Activated CD8-positive, alpha-beta memory T cell treated with anti-CD3 and anti-CD28 coated beads, Interleukin-2, amount 10 ng/mL, durations not matched to agents 7 days and 5 days (primary cell): Measurements from ENCODE around the gene DNAI7. TPM values are rescaled to one million over a fixed set of nuclear protein-coding genes. Genes with fewer than 3 reads are reported as not detected.

Experiments
- ATAC-seq: fragments of 150-1000 bp; cut with Tn5 transposase; one replicate; pipeline ENCODE4 v1.10.0; 2021; ENCODE audit warnings: moderate library complexity
- CTCF ChIA-PET: fragments of 350-600 bp; sonication (Branson Sonifier 250); formaldehyde crosslinking; loops from one replicate; lab custom pipeline; 2021; ENCODE audit warnings: antibody characterized with exemption; lab: Charles Lee
- DNase-seq: peaks from one replicate; pipeline ENCODE4 v3.0.0-alpha.2; 2020
- H3K27ac Mint-ChIP-seq: one replicate; pipeline ENCODE4 v1.8.0; 2021; ENCODE audit warnings: mild to moderate bottlenecking, mixed read lengths
- H3K27me3 Mint-ChIP-seq: one replicate; pipeline ENCODE4 v1.8.0; 2021; ENCODE audit warnings: mixed read lengths
- H3K36me3 Mint-ChIP-seq: one replicate; pipeline ENCODE4 v1.8.0; 2021; ENCODE audit warnings: mild to moderate bottlenecking, mixed read lengths
- H3K4me1 Mint-ChIP-seq: one replicate; pipeline ENCODE4 v1.8.0; 2021; ENCODE audit warnings: mixed read lengths
- H3K4me3 Mint-ChIP-seq: one replicate; pipeline ENCODE4 v1.8.0; 2021; ENCODE audit warnings: mild to moderate bottlenecking, moderate library complexity, mixed read lengths
- H3K9me3 Mint-ChIP-seq: one replicate; pipeline ENCODE4 v1.8.0; 2022; ENCODE audit warnings: low read depth, mixed read lengths
- total RNA-seq, 2 experiments: library from RNA; stranded (reverse); gene quantifications; one replicate each; pipeline ENCODE4 v1.2.3, GENCODE V29; 2021

DNAI7 gene
- total RNA-seq: under 1 TPM in 1 of 2 experiments, not detected in 1; 0.18 TPM

- peaks cover 6% of the 10 kb centered on the region for H3K36me3 Mint-ChIP-seq
- H3K4me3 Mint-ChIP-seq: peak within 1 kb of the TSS; percentile 97
- peak within 1 kb of the TSS; percentile 94 for H3K27ac Mint-ChIP-seq
- CTCF ChIA-PET: interaction anchor here (0.6 to 1.3 kb wide), 6 partner anchors 16 to 46 kb away, joined by 3 to 7 read pairs (median 3); no protein-coding TSS in a partner anchor
- no peaks in the 10 kb centered on the region for H3K9me3 Mint-ChIP-seq
- no peaks in the 10 kb centered on the region for H3K27me3 Mint-ChIP-seq
- H3K4me1 Mint-ChIP-seq: peaks cover 23% of the 10 kb centered on the region
- DNase-seq: peak; percentile 97
- ATAC-seq: peak; percentile 96
Measured at GRCh38 chr12:25195056-25195971, at the start of gene DNAI7, which contains the start of gene ETFRF1. TSS of gene DNAI7 (minus strand) at chr12:25195160. CDS start at chr12:25195078, 82 bp downstream. TSS of gene ETFRF1 (plus strand) at chr12:25195237. CDS start at chr12:25203957, 8,720 bp downstream.

GRCh38 chr12:25243680-25243990 is 48.7 kb upstream of the DNAI7 start:
- peaks cover 47% of the 10 kb centered on the region for H3K36me3 Mint-ChIP-seq
- CTCF ChIA-PET: no interaction called here
- peaks cover 36% of the 10 kb centered on the region for H3K4me1 Mint-ChIP-seq
- H3K9me3 Mint-ChIP-seq: no peaks in the 10 kb centered on the region
- H3K27ac Mint-ChIP-seq: no peak overlapping the region
- H3K4me3 Mint-ChIP-seq: no peak overlapping the region
- ATAC-seq (no peak), DNase-seq (no peak)
- H3K27me3 Mint-ChIP-seq: no peaks in the 10 kb centered on the region

GRCh38 chr12:25242981-25243679 is 48.2 kb upstream of the DNAI7 start:
- H3K9me3 Mint-ChIP-seq: no peaks in the 10 kb centered on the region
- peaks cover 43% of the 10 kb centered on the region for H3K36me3 Mint-ChIP-seq
- CTCF ChIA-PET: interaction anchor here (2.8 kb wide), 1 partner anchor 8 kb away, joined by 25 read pairs; the partner anchor contains the start of gene KRAS
- ATAC-seq (no peak), DNase-seq (no peak)
- H3K27ac Mint-ChIP-seq: no peak overlapping the region
- H3K27me3 Mint-ChIP-seq: no peaks in the 10 kb centered on the region
- H3K4me3 Mint-ChIP-seq: no peak overlapping the region
- peaks cover 32% of the 10 kb centered on the region for H3K4me1 Mint-ChIP-seq

GRCh38 chr12:25241167-25242020 is 46.4 kb upstream of the DNAI7 start:
- peaks cover 32% of the 10 kb centered on the region for H3K4me1 Mint-ChIP-seq
- peak overlapping the region; percentile 40 for H3K27ac Mint-ChIP-seq
- no peak overlapping the region for H3K4me3 Mint-ChIP-seq
- CTCF ChIA-PET: interaction anchor here (0.6 to 2.8 kb wide), 20 partner anchors 8 to 190 kb away, joined by 3 to 25 read pairs (median 4); partner anchors contain the start of genes DNAI7, ETFRF1 and KRAS
- DNase-seq (peak; percentile 72), ATAC-seq (peak; percentile 88)
- H3K27me3 Mint-ChIP-seq: no peaks in the 10 kb centered on the region
- peaks cover 46% of the 10 kb centered on the region for H3K36me3 Mint-ChIP-seq
- H3K9me3 Mint-ChIP-seq: no peaks in the 10 kb centered on the region

- Mint-ChIP-seq H3K4me3 (no peak overlapping the region), H3K36me3 (peaks cover 28% of the 10 kb centered on the region), H3K27me3 (no peaks in the 10 kb centered on the region), H3K4me1 (peaks cover 15% of the 10 kb centered on the region), H3K27ac (no peak overlapping the region), H3K9me3 (no peaks in the 10 kb centered on the region)
- ATAC-seq (no peak), DNase-seq (no peak)
- CTCF ChIA-PET: interaction anchor here (0.8 kb wide), 1 partner anchor 25 kb away, joined by 3 read pairs; no protein-coding TSS in a partner anchor
Measured at GRCh38 chr12:25236626-25237025, 41.7 kb upstream of the DNAI7 start.

GRCh38 chr12:25236190-25236589 is 41.2 kb upstream of the DNAI7 start:
- H3K27ac Mint-ChIP-seq: no peak overlapping the region
- CTCF ChIA-PET: interaction anchor here (0.8 kb wide), 1 partner anchor 25 kb away, joined by 3 read pairs; no protein-coding TSS in a partner anchor

GRCh38 chr12:25213338-25213737 is 18.4 kb upstream of the DNAI7 start:
- DNase-seq: no peak
- CTCF ChIA-PET: interaction anchor here (0.7 to 1.3 kb wide), 3 partner anchors 19 to 223 kb away, joined by 3 to 4 read pairs (median 3); partner anchors contain the start of genes DNAI7 and ETFRF1
- Mint-ChIP-seq H3K4me1 (peaks cover 1% of the 10 kb centered on the region), H3K36me3 (peaks cover 24% of the 10 kb centered on the region), H3K9me3 (no peaks in the 10 kb centered on the region), H3K27ac (no peak overlapping the region), H3K4me3 (no peak overlapping the region), H3K27me3 (no peaks in the 10 kb centered on the region)
- ATAC-seq: no peak

More at GRCh38 chr12:25236190-25236589, 41.2 kb upstream of the DNAI7 start:
- DNase-seq: no peak
- peaks cover 28% of the 10 kb centered on the region for H3K36me3 Mint-ChIP-seq
- no peaks in the 10 kb centered on the region for H3K27me3 Mint-ChIP-seq
- no peaks in the 10 kb centered on the region for H3K9me3 Mint-ChIP-seq
- ATAC-seq: no peak
- H3K4me1 Mint-ChIP-seq: peaks cover 11% of the 10 kb centered on the region
- no peak overlapping the region for H3K4me3 Mint-ChIP-seq

- no peaks in the 10 kb centered on the region for H3K9me3 Mint-ChIP-seq
- no peaks in the 10 kb centered on the region for H3K27me3 Mint-ChIP-seq
- no peak for ATAC-seq
- H3K4me3 Mint-ChIP-seq: no peak overlapping the region
- DNase-seq: no peak
- H3K36me3 Mint-ChIP-seq: peaks cover 26% of the 10 kb centered on the region
- CTCF ChIA-PET: interaction anchor here (0.7 kb wide), 1 partner anchor 179 kb away, joined by 3 read pairs; no protein-coding TSS in a partner anchor
- H3K4me1 Mint-ChIP-seq: peaks cover 3% of the 10 kb centered on the region
- H3K27ac Mint-ChIP-seq: peak overlapping the region; percentile 41
Measured at GRCh38 chr12:25208554-25208953, 13.6 kb upstream of the DNAI7 start.

GRCh38 chr12:25207846-25208245 is 12.9 kb upstream of the DNAI7 start:
- H3K27ac Mint-ChIP-seq: no peak overlapping the region
- peaks cover 3% of the 10 kb centered on the region for H3K4me1 Mint-ChIP-seq
- ATAC-seq (no peak), DNase-seq (no peak)
- peaks cover 27% of the 10 kb centered on the region for H3K36me3 Mint-ChIP-seq
- CTCF ChIA-PET: no interaction called here
- no peak overlapping the region for H3K4me3 Mint-ChIP-seq
- no peaks in the 10 kb centered on the region for H3K9me3 Mint-ChIP-seq
- H3K27me3 Mint-ChIP-seq: no peaks in the 10 kb centered on the region

GRCh38 chr12:25207411-25207810 is 12.5 kb upstream of the DNAI7 start:
- Mint-ChIP-seq H3K4me1 (peaks cover 3% of the 10 kb centered on the region), H3K27me3 (no peaks in the 10 kb centered on the region), H3K9me3 (no peaks in the 10 kb centered on the region), H3K27ac (no peak overlapping the region), H3K4me3 (no peak overlapping the region), H3K36me3 (peaks cover 30% of the 10 kb centered on the region)
- no peak for DNase-seq
- CTCF ChIA-PET: no interaction called here
- ATAC-seq: no peak

- peaks cover 25% of the 10 kb centered on the region for H3K36me3 Mint-ChIP-seq
- ATAC-seq: no peak
- peaks cover 2% of the 10 kb centered on the region for H3K4me1 Mint-ChIP-seq
- CTCF ChIA-PET: no interaction called here
- no peaks in the 10 kb centered on the region for H3K27me3 Mint-ChIP-seq
- DNase-seq: no peak
- H3K4me3 Mint-ChIP-seq: no peak overlapping the region
- H3K9me3 Mint-ChIP-seq: no peaks in the 10 kb centered on the region
- no peak overlapping the region for H3K27ac Mint-ChIP-seq
Measured at GRCh38 chr12:25202137-25202536, 7.2 kb upstream of the DNAI7 start.

GRCh38 chr12:25200703-25201102 is 5.7 kb upstream of the DNAI7 start:
- Mint-ChIP-seq H3K4me1 (peaks cover 9% of the 10 kb centered on the region), H3K36me3 (peaks cover 18% of the 10 kb centered on the region), H3K27ac (no peak overlapping the region), H3K9me3 (no peaks in the 10 kb centered on the region), H3K4me3 (no peak overlapping the region), H3K27me3 (no peaks in the 10 kb centered on the region)
- ATAC-seq (no peak), DNase-seq (no peak)
- CTCF ChIA-PET: no interaction called here
